SKM-1 (cell line): ENCODE measurements around the gene PGGHG.

Source experiments
- DNase-seq: peaks from one replicate; lab custom pipeline; 2025; ENCODE audit not compliant: unreplicated experiment; lab: John Stamatoyannopoulos, UW

Gene PGGHG

GRCh38 chr11:288478-289397 is at the start of gene PGGHG:
Gene PGGHG, plus strand, starts transcription at chr11:289126. Its CDS starts 691 bp downstream, at chr11:289817.
- peak; percentile 14 for DNase-seq

DNA sequence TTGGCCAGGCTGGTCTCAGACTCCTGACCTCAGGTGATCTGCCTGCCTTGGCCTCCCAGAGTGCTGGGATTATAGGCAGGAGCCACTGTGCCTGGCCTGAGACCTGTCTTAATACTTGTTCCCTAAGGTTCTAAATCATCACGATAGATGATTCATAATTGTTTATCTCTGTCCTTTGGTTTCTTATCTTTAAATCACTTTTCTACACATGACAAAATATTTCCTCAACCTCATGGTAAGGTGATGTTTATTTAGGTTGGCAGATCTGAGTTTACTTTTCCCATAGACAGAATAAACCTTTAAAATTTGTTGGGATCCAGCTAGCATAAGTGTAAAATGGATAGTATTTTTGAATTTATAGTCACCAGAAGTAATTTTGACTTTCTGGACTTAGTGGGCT is 48.6 kb upstream of the PGGHG start:
- DNase-seq = no peak

DNA sequence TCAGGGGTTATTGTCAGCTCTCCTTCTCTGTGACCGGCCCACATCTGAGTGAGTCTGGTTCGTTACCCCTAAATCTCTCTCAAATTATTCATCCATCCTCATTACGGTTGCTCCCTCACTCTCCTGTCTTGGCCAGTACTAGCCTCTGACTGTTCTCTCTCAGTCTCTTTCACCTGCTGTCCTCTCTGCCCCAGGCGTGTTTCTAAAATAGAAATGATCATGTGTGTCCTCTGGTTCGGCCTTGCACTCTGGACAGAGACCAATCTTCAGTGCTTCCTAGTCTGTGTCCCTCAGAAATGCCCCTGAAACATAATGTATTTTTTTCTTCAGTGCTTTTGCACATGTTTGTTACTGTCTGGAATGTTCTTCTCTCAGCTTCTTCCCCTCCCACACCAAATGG is 47.3 kb upstream of the PGGHG start:
- no peak for DNase-seq

GRCh38 chr11:244376-244775 is 44.5 kb upstream of the PGGHG start:
- DNase-seq = no peak

DNA sequence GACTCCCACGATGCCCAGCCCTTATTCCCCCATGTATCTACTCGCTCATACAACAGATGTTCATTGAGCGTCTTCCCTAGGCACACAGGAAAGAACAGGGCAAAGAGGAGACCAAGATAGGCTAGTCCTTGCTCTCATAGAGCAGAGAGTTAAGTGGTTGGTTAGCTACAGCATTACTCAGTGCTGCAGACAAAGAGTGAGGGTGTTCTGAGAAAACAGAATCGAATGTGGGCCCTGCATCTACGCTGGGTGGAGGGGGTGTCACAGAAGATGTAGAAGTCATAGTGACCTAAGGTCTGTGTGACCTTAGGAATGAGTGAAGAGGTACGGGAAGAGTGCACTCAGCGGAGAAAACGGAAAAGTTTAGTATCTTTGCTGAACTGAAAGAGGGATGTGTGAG is 39.9 kb upstream of the PGGHG start:
- DNase-seq = no peak

- DNase-seq = no peak
Measured at GRCh38 chr11:250274-250673, 38.7 kb upstream of the PGGHG start.

DNA sequence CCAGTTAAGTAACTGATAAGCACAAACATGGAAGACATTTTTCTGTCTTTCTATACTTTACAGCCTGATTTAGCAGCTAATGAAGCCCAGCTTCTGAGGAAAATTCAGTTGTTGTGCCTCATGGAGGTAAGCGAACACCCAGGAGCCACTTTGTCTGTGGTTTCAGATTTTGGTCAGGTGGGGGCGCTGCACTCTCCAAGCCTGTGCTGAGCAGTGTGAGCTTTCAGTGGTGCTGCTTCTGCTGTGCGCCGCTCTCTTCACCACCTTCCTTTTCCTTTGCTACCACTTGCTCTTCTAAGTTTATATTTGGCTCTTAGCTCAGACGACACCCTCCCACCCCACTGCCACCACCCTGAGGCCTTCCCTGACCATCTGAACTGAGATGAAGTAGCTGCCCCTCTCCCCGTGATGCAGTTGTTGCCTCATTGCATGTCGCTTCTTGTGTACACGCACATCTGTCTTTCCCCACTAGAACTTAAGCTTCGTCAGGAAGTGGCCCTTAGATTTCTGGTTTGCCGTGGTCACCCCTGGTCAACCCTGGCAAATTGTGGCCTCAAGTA is 38.1 kb upstream of the PGGHG start:
- peak; percentile 22 for DNase-seq

- no peak for DNase-seq
Measured at GRCh38 chr11:251550-251949, 37.4 kb upstream of the PGGHG start.

DNA sequence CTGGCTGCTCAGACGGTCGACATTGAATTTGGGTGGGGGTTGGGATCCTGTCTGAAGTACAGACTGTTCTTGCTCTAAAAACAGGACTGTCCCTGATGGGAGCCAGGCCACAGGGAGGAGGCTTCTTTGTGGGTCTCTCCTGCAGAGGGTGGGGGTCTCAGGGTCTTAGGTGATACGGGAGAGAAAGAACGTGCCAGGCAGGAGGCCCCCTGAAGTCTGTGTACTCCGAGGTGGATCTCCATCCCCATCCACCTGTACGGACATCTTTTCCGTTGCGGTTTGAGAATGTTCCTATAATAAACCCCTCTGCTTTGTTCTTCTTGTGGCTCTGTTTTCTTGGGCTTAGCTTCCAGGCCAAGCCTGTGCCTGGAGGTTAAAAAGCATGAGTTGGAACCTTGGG is 36.3 kb upstream of the PGGHG start:
- no peak for DNase-seq

- no peak for DNase-seq
Measured at GRCh38 chr11:253160-253885, 35.6 kb upstream of the PGGHG start.

DNA sequence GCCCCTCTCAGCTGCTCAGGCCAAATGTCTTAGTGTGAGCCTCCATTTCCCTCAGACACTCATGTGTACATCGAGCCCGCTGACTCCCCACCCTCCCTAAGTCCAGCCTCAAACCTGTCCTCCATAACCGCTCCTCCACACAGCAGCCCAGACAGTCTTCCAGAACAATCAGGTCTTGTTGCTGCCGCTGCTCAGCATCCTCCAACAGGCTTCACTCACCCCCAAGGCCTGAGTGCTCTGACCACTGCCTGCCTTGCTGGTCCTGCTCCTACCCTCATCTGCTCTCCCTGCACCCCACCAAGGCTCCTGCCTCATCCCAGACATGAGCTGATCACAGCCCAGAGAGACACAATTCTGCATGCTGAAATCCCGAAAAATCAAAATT is 35.0 kb upstream of the PGGHG start:
- no peak for DNase-seq

GRCh38 chr11:255176-255575 is 33.8 kb upstream of the PGGHG start:
- DNase-seq = no peak

DNA sequence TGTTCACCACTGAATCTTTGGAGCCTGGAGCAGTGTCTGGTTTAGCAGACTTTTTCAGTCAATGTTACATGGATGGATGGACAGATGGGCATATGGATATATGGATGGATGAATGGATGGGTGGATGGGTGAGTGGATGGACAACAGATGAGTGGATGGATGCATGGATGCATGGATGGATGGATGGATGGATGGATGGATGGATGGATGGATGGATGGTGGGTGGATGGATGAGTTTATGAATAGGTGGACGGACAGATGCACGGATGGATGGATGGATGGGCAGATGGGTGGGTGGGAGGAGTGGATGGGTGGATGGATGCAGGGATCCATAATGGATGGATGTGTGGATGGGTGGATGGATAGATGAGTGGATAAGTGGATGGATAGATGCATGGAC is 33.1 kb upstream of the PGGHG start:
- DNase-seq = no peak

DNA sequence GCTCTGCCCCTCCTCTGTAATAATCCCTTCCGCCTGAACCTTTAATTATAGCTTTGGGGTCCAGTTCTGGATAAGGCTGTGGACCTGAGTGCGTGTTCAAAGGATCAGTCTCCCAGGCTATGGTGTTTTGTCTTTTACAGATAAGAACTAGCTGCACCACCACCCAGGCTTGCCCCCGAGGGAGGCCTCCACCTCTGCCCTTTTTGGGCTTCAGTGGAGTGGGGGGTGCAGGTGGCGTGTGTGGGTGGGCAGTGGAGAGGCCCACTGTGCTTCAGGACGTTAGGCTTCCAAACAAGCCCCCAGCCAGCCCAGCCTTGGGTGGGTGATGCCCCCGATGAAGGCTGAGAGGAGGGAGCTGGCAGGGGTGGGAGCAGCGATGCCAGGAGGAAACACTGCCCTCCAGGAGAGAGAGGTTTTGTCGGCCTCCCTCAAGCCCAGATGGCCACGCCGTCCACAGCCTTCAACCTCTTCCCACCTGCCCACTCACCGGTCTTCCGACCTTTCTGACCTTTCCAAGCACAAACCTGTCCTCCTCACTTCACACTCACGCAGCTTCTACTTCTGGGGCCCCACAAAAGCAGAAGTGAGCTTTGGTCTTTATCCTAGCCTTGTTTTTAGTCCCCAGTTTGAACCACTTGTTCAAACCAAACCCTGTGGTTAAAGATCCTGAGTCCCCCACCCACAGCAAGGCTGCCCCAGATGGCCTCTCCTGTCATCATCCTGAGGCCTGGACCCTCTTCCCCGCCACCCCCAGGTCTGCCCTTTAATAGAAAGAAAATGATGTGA is 31.8 kb upstream of the PGGHG start:
- no peak for DNase-seq

GRCh38 chr11:257766-258493 is 31.0 kb upstream of the PGGHG start:
- DNase-seq = no peak

- no peak for DNase-seq
Measured at GRCh38 chr11:259413-259812, 29.5 kb upstream of the PGGHG start.

DNA sequence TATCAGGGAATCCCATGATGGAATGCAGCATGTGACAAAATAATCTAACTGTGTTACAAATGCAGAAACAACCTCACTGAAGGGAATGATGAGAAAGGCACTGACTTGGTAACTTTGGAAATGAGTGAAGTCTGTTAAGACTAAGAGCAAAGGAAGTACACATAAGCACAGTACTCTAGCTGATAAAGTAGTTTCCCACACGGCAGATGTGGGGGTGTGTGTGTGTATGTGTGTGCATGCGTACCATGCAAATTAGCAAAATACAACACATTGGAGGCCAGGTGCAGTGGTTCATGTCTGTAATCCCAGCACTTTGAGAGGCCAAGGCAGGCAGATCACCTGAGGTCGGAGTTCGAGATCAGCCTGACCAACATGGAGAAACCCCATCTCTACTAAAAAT is 27.3 kb upstream of the PGGHG start:
- no peak for DNase-seq

DNA sequence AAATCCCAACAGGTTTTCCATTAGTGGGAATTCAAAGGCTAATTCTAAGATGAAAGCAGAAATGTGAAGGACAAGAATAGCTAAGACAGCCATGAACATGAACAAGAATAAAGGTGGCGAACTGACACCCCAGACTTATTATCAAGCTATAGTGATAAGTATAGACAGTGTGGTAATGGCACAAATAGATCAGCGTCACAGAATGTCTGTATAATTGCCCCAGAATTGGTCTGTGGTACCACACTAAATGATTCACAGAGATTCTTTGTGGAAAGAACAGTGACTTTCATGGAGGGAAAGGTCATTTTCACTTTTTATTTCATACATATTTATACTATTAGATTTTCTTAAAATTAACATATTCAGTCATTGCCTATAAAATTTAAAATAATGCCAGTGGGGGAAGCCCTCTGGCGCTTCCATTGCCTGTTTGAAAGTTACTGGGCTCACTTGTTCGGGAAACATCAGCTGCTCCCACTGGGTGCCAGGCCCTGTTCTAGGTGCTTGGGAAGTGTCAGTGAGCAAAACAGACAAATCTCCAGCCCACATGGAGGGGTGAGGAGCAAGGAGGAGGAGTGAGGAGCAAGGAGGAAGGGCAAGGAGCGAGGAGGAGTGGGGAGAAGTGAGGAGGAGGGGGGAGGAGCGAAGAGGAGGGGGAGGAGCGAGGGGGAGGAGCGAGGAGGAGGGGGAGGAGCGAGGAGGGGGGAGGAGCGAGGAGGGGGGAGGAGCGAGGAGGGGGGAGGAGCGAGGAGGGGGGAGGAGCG is 22.1 kb upstream of the PGGHG start:
- DNase-seq = peak; percentile 61

DNA sequence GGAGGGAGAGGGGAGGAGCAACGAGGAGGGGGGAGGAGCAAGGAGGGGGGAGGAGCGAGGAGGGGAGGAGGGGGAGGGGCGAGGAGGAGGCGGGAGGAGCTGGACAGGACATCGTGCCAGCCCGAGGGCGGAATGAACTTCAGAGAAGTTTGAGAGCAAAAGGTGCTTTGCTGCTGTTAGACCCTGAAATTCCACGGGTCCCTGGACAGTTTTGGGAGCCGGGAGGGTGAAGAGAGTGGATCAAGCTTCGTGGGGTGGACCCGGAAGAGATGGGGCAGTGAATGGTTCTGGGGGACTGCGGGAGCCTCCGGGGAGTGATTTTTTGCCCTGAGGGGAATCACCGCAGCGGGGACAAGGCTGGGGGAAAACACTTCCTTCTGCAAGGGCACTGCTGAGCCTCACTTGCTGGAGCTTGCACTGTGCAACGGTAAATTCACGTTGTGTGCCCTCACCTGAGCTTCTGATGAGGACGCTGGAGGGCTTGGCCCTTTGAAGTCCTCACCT is 21.4 kb upstream of the PGGHG start:
- peak; percentile 37 for DNase-seq

- peak; percentile 78 for DNase-seq
Measured at GRCh38 chr11:268716-269145, 20.2 kb upstream of the PGGHG start.
